Endometrial microvascular endothelial cells (primary cell): ENCODE data around the gene TSLP. TPM values are rescaled to one million over a fixed set of nuclear protein-coding genes. Genes with fewer than 3 reads are reported as not detected.

Source experiments
- total RNA-seq: library from RNA; depleted of rRNA; stranded (reverse); fragments of >200 nt; gene quantifications from one replicate; pipeline ENCODE4 v1.2.3, GENCODE V29; 2015; ENCODE audit errors: inconsistent ontology term

TSLP gene
- total RNA-seq, 1 donor from 2014 or later = 0.19 TPM

Other genes with a start within 250 kb of the TSLP start
- 43.3 TPM for gene WDR36, start 20.6 kb downstream of the TSLP start, total RNA-seq
- gene CAMK4, start 152.7 kb downstream of the TSLP start, total RNA-seq = 0.19 TPM